NT2/D1 (cell line): ENCODE data around the gene ABAT.
A peak's percentile ranks its signal among the peaks of the same experiment; 100 is the strongest.

Source experiments
- DNase-seq: peaks from one replicate; pipeline ENCODE4 v3.0.0-alpha.2; 2011; ENCODE audit warnings: low read depth, low spot score
- H3K27me3 ChIP-seq: 2 replicates; pipeline ENCODE4 v1.6.0; 2011; ENCODE audit warnings: mild to moderate bottlenecking; ENCODE audit not compliant: insufficient read length, insufficient read depth
- H3K36me3 ChIP-seq: 2 replicates; pipeline ENCODE4 v1.6.1; 2011; ENCODE audit warnings: mild to moderate bottlenecking, low read length, mixed read lengths; ENCODE audit not compliant: insufficient read depth, insufficient read length
- H3K4me1 ChIP-seq: 2 replicates; pipeline ENCODE4 v1.5.1; 2011; ENCODE audit not compliant: insufficient read depth, insufficient read length
- H3K4me3 ChIP-seq: 2 replicates; pipeline ENCODE4 v1.5.1; 2011; ENCODE audit warnings: low read depth; ENCODE audit not compliant: insufficient read length
- H3K9ac ChIP-seq: 2 replicates; pipeline ENCODE4 v1.6.0; 2011; ENCODE audit warnings: low read depth; ENCODE audit not compliant: insufficient read length
- H3K9me3 ChIP-seq: 2 replicates; pipeline ENCODE4 v1.5.1; 2011; ENCODE audit warnings: mild to moderate bottlenecking, low read length; ENCODE audit not compliant: insufficient read depth
- SUZ12 ChIP-seq: IDR thresholded peaks from 2 replicates; pipeline ENCODE4 v1.6.1; 2011; ENCODE audit not compliant: insufficient read length, insufficient read depth; ENCODE audit errors: extremely low read depth
- YY1 ChIP-seq: IDR thresholded peaks from 2 replicates; pipeline ENCODE4 v1.6.1; 2011; ENCODE audit not compliant: insufficient read length, insufficient read depth
- ZNF274 ChIP-seq: IDR thresholded peaks from 2 replicates; pipeline ENCODE4 v1.6.1; 2011; ENCODE audit warnings: mild to moderate bottlenecking, low read depth, low read length

The ABAT gene

GRCh38 chr16:8674413-8675022 lies at the start of gene ABAT:
TSS of gene ABAT (plus strand) at chr16:8674617. CDS start at chr16:8735740, 61,123 bp downstream.
- peaks cover 2% of the 10 kb centered on the region; the same call in 1 of the 2 replicates for H3K9me3 ChIP-seq
- H3K4me1 ChIP-seq: peaks cover 4% of the 10 kb centered on the region
- TF ChIP-seq YY1 (no peak), SUZ12 (no peak), ZNF274 (no peak)
- H3K27me3 ChIP-seq: peaks cover 40% of the 10 kb centered on the region
- peak; percentile 73 for DNase-seq
- peak within 1 kb of the TSS; percentile 75 for H3K4me3 ChIP-seq
- peak within 1 kb of the TSS; percentile 79 for H3K9ac ChIP-seq
- no peaks in the 10 kb centered on the region for H3K36me3 ChIP-seq

GRCh38 chr16:8625491-8626087 lies 48.8 kb upstream of the ABAT start:
- Histone ChIP-seq H3K4me1 (peaks cover 4% of the 10 kb centered on the region), H3K36me3 (peaks cover 75% of the 10 kb centered on the region), H3K9me3 (no peaks in the 10 kb centered on the region), H3K27me3 (no peaks in the 10 kb centered on the region), H3K9ac (no peak overlapping the region), H3K4me3 (no peak overlapping the region)
- DNase-seq: no peak
- no peak for TF ChIP-seq YY1
- no peak for TF ChIP-seq SUZ12
- no peak for TF ChIP-seq ZNF274

GRCh38 chr16:8626946-8627345 lies 47.5 kb upstream of the ABAT start:
- TF ChIP-seq SUZ12: no peak
- no peak for TF ChIP-seq YY1
- TF ChIP-seq ZNF274: no peak
- Histone ChIP-seq H3K9me3 (no peaks in the 10 kb centered on the region), H3K4me1 (peaks cover 4% of the 10 kb centered on the region), H3K4me3 (no peak overlapping the region), H3K27me3 (no peaks in the 10 kb centered on the region), H3K36me3 (peaks cover 88% of the 10 kb centered on the region), H3K9ac (no peak overlapping the region)
- DNase-seq: no peak

GRCh38 chr16:8627456-8627855 lies 47.0 kb upstream of the ABAT start:
- Histone ChIP-seq H3K36me3 (peaks cover 93% of the 10 kb centered on the region), H3K9ac (no peak overlapping the region), H3K4me1 (peaks cover 4% of the 10 kb centered on the region), H3K4me3 (no peak overlapping the region), H3K9me3 (no peaks in the 10 kb centered on the region), H3K27me3 (no peaks in the 10 kb centered on the region)
- no peak for TF ChIP-seq YY1
- DNase-seq: no peak

GRCh38 chr16:8628981-8629725 lies 45.3 kb upstream of the ABAT start:
- H3K4me1 ChIP-seq: peaks cover 4% of the 10 kb centered on the region
- no peaks in the 10 kb centered on the region for H3K9me3 ChIP-seq
- peaks cover 99% of the 10 kb centered on the region for H3K36me3 ChIP-seq
- no peaks in the 10 kb centered on the region for H3K27me3 ChIP-seq
- TF ChIP-seq ZNF274 (no peak), YY1 (no peak), SUZ12 (no peak)
- no peak for DNase-seq
- no peak overlapping the region for H3K4me3 ChIP-seq
- no peak overlapping the region for H3K9ac ChIP-seq

GRCh38 chr16:8630255-8630953 lies 44.0 kb upstream of the ABAT start:
- DNase-seq: no peak
- H3K4me1 ChIP-seq: peaks cover 6% of the 10 kb centered on the region
- no peak overlapping the region for H3K4me3 ChIP-seq
- no peaks in the 10 kb centered on the region for H3K9me3 ChIP-seq
- H3K27me3 ChIP-seq: no peaks in the 10 kb centered on the region
- TF ChIP-seq ZNF274 (no peak), SUZ12 (no peak), YY1 (no peak)
- H3K9ac ChIP-seq: no peak overlapping the region
- peaks cover 97% of the 10 kb centered on the region for H3K36me3 ChIP-seq

GRCh38 chr16:8631373-8631772 lies 43.0 kb upstream of the ABAT start:
- TF ChIP-seq SUZ12 (no peak), ZNF274 (no peak), YY1 (no peak)
- peaks cover 96% of the 10 kb centered on the region for H3K36me3 ChIP-seq
- no peaks in the 10 kb centered on the region for H3K27me3 ChIP-seq
- no peak overlapping the region for H3K4me3 ChIP-seq
- no peak for DNase-seq
- H3K9ac ChIP-seq: no peak overlapping the region
- H3K4me1 ChIP-seq: peaks cover 4% of the 10 kb centered on the region
- H3K9me3 ChIP-seq: no peaks in the 10 kb centered on the region
